GM18519 (cell line): ENCODE results near the gene RAB11FIP3.
"Not testable (repeated sequence)": the region's sequence is repeated elsewhere in the genome, so short reads cannot be mapped to it uniquely, and the experiment has no call there.

Experiments used
- ATAC-seq: cut with Tn5 transposase; IDR thresholded peaks from one replicate; pipeline ENCODE4 v1.9.1; 2021; ENCODE audit warnings: mild to moderate bottlenecking, moderate library complexity; ENCODE audit not compliant: unreplicated experiment, low FRiP score

RAB11FIP3 gene

DNA sequence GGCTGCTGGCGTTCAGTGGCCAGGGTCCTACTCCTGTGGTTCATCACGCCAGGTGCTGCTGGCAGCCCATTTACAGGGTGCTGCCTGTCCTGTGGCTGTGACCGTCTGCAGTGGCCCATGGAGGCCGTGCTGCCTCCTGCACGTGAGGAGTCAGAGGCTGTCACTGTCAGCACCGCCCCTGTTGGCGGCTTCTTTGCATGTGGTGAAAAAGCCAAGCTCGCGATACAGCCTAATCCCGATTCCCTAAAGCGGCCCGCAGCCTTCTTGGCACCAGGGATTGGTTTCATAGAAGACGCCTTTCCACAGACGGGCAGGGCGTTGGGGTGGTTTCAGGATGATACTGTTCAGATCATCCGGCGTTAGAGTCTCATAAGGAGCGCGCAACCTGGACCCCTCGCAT, 35.3 kb downstream of the RAB11FIP3 start:
- no peak for ATAC-seq

DNA sequence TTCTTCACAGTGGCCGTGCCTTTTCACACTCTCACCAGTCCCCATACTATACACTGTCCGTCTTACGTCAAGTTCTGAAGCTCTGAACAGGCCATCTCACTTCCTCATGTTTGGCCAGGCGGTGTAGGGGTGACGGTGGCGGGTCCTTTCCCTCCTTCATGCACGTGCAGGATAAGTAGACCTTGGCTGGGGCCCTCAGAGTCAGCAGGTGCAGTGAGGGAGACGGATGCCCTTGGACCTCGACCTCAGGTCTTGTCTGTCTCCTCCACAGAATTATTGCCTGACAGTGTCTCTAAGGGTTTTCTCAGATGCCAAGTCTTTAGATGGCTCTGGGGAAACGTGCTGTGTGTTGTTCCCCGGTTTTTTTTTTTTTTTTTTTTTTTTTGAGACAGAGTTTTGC, 37.6 kb downstream of the RAB11FIP3 start:
- ATAC-seq: no peak

DNA sequence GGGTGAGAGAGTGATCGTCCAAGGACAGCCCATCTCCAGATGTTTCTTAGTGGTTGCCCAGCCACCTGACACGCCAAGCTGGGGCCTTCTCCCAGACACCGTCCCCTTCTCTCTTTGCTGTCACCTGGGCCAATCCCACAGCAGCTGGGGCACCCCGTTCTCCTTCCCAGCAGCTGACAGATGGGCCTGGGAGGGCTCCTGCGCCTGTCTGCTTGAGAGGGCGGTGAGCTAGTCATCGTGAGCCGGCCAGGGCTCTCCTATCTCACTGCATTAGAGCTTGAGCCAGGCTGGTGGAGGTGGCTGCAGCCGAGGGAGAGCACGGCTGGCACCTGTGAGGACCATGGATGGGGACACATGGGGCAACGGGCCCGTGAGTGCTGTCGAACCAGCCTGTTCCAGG, 41.2 kb downstream of the RAB11FIP3 start:
- no peak for ATAC-seq

DNA sequence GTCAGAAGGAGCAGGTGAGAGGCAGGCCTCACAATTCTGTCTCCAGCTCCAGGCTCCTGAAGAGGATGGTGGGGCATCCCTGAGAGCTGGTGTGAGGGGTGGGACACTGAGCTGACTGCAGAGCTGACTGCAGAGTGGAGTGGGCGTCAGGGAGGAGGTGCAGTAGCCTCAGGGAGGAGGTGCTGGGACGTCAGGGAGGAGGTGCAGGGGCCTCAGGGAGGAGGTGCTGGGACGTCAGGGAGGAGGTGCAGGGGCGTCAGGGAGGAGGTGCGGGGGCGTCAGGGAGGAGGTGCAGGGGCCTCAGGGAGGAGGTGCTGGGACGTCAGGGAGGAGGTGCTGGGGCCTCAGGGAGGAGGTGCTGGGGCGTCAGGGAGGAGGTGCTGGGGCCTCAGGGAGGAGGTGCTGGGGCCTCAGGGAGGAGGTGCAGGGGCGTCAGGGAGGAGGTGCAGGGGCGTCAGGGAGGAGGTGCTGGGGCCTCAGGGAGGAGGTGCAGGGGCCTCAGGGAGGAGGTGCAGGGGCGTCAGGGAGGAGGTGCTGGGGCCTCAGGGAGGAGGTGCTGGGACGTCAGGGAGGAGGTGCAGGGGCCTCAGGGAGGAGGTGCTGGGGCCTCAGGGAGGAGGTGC, 41.9 kb downstream of the RAB11FIP3 start:
- not testable (repeated sequence) for ATAC-seq

DNA sequence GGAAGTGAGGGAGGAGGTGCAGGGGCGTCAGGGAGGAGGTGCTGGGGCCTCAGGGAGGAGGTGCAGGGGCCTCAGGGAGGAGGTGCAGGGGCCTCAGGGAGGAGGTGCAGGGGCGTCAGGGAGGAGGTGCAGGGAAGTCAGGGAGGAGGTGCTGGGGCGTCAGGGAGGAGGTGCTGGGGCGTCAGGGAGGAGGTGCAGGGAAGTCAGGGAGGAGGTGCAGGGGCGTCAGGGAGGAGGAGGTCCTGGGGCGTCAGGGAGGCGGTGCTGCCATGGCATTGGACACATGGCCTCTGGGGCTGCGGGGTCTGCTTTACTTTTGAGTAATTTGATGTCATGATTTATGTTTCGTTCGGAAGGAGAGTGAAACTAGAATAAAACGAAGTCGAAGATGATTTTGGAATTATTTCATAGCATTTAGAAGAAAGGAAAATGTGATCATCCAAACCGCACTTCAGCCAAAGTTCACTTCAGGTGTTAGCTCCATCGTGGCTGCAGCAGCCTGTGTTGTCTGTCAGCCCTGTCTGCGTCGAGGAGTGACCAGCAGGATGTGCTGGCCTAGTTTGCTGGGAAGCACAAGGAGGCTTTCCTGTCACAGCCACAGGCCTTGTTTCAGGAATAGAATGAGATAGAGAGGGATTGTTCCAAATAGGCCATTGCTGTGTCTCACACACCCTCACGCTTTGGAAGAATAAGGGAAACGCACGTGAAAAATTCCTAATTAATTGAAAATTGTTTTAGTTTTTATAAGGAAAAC, 42.8 kb downstream of the RAB11FIP3 start:
- ATAC-seq: no peak

DNA sequence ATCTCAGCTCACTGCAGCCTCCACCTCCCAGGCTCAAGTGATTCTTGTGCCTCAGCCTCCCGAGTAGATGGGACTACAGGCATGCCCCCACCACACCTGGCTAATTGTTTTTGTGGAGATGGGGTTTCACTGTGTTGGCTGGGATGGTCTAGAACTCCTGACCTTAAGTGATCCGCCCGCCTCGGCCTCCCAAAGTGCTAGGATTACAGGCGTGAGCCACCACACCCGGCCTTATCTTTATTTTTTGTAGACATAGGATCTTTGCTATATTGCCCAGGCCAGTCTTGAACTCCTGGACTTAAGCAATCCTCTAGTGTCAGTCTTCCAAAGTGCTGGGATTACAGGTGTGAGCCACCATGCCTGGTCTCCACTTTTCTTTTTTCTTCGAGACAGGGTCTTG, 44.0 kb downstream of the RAB11FIP3 start:
- ATAC-seq: not testable (repeated sequence)

DNA sequence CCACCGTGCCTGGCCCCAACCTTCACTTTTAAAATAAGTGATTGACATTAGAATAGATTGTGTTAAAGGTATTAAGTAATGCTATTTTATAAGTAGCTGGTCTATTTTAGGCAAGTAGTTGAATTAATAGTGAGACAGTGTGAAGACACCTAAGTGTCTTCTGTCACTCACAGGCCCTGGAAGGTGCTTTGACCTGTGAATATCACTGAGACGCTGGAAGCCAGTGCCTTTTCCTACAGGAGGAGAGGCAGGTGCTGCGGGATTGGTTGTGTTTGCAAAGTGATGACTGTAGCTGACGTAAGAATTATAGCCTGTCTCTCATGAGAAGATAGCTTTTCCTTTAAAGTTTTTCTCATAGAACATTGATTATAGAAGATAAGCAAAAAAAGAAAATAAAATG, 45.0 kb downstream of the RAB11FIP3 start:
- ATAC-seq: no peak

DNA sequence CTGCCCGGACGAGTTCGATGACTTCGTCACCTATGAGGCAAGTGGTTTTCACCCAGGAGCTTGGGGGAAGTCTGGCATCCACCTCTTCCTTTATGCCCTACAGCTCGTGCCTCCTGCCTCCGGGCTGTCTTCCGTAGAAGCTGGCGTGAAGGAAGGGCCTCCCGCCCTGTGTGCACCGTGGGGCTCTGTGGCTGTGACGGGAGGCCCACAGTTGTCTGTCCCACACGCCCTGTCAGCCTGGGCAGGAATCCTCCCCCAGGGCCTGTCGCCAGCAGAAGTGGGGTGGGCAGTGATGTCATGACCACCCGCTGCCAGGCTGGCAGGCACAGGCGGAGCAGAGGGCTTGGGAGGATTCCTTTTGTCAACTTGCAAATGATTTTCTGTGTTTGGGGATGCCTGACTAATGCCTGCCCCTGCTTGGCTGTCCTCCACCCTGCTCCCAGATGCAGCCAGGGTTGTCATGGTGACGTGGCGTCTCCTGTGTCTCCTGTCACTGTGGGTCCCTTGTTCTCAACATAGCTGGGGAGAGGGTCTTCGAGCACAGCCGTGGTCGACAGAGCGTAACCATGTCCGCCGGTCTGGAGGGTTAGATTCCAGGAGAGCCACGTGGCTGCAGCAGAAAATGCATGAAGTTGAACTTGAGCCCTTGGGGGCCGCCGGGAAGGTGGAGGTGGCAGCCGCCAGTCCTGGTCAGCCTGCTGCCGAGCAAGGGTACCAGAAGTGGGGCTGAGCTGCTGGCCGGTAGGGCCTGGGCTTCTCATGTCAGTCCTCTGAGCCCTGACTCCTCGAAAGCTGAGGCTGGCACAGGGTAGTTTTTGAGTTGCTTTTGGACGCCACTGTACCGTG, 46.1 kb downstream of the RAB11FIP3 start:
- no peak for ATAC-seq

DNA sequence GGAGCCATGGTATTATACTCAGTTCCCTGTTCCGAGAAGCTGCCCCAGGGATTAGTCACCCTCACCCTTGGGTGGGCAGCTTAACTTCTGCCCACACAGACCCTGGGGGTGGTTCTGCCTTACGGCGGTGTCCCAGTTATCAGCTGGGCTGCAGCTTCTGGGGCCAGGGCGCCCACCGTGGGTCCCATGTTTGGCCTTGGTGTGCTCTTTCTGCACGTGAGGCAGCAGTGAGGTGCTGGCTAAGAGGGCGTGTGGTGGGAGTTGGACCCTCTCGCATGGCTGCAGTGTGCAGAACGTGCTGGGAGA, 46.7 kb downstream of the RAB11FIP3 start:
- no peak for ATAC-seq

DNA sequence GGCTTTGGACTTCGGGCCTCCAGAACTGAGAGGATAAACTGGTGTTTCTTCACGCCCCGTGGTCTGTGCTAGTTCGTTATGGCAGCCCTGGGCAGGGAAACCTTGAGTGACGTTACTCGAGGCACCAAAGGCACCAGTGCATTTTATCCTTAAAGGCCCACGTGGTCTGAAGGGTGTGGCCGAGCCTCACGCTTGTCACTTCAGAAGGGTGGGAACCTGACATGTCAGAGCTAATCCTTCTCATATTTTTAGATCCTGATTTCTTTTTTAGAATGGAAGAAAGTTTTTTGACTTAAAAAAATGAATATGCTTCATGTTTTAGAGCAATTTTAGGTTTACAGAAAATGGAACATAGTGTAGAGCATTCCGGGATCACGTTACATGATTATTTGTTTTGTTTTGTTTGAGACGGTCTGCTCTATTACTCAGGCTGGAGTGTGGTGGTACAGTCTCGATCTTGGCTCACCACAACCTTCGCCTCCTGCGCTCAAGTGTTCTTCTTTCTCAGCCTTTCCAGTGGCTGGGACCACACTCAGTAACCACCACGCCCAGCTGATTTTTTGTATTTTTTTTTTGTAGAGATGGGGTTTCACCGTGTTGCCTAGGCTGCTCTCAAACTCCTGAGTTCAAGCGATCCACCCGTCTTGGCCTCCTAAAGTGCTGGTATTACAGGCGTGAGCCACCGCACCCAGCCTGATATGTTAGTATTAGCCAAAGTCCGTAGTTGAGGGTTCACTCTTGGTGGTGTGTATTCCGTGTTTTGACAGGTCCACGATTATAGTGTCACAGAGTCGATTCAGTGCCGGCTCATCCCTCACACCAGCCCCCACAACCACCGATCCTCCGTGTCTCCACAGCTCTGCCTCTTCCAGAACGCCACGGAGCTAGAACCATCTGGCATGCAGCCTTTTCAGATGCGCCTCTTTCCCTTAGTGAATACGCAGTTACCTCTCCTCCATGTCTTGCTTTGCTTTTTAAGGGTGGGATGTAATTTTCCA, 47.9 kb downstream of the RAB11FIP3 start:
- no peak for ATAC-seq

DNA sequence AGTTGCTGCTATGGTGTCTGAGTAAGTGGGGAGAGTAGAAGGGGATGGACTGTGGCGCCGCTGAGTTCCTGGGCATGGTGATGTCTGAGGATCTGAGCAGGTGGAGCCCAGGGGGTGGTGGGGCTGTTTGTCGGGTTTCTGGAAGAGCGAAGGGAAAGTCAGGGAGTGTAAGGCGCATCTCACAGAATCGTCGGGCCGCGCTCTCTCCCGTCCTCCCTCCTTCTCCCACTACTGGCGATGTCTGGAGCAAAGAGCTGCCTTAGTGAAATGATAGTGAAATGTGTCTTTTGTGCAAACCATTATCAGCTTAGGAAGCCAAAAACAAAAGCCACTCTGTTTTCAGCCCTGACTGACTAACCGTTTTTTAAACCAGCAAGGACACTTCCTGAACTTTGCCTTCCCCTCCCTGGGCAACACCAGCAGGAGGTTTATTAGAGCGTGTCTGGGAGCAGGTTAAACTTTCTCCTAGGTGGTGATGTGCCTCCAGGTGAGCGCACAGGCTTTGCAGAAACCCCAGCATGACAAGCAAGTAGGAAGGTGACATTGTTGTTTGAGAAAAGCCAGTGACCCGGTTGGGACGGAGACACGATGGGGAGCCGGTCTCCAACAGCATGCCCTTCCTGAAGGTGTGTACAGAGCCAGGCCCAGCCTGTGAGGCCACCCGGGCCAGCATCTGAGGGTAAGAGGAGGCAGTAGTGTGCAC, 49.1 kb downstream of the RAB11FIP3 start:
- no peak for ATAC-seq

DNA sequence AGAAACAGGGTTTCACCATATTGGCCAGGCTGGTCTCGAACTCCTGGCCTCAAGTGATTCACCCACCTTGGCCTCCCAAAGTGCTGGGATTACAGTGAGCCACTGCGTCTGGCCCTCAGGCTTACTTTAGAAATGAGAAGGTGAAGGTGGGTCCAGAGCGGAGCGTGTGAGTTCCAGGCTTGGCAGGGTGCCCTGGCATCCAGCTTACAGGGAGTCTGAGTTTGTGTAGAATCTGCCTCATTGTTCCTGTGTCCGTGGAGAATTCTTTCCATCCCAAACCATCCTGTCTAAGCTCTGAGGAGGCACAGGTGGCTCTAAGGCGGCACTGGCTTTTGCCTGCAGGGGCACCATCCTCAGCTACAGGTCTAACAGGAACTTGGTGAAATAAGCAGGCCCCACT, 50.6 kb downstream of the RAB11FIP3 start:
- ATAC-seq: no peak

DNA sequence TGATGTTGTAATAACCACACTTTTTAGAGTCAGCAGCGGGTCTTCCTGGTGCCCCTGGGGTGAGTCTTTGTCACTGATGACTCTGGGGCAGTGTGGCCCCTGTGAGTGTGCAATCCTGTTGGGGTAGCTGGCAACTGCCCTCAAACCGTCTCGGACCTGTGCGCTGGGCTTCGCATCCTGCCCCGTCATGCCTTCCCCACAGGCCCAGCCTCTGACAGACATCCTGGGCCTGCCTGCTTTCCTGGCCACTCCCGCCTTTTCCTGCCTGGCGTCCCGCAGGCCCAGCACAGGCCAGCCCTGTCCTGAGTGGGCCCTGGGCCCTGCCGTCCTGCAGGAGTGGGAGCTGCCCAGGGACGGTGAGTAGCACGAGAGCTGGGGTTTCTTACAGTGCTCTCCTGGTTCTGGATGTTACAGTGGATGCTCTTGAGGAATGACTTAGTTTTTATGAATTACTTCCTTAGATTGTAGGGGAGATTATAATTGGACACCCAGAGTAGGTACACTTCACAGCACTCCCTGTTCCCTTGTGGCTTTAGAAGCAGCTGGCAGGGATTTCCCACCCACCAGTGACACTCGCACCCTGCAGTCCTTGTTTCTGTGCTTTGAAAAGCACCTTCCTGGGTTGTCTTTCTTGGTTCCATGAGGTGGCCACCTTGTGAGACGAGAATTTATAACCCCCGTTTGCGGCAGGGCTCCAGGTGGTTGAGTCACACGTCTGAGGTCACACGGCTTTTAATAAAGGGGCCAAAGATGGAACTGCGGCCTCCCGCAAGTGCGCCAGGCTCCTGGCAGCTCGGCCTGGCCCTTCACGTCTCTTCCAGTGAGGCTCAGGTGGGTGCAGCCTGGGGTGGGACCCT, 52.1 kb downstream of the RAB11FIP3 start:
- no peak for ATAC-seq

DNA sequence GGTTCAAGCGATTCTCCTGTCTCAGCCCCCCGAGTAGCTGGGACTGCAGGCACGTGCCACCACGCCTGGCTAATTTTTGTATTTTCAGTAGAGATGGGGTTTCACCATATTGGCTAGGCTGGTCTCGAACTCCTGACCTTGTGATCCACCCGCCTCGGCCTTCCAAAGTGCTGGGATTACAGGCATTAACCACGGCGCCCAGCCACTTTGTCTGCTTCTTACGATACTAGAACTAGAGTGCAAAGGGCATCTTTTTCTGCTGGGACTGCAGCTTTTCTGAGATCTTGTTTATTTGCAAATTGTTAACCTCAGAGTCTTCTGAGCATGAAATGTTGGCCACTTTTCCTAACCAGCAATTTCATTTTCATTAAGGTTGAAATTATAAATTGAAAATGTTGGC, 52.8 kb downstream of the RAB11FIP3 start:
- ATAC-seq: not testable (repeated sequence)

DNA sequence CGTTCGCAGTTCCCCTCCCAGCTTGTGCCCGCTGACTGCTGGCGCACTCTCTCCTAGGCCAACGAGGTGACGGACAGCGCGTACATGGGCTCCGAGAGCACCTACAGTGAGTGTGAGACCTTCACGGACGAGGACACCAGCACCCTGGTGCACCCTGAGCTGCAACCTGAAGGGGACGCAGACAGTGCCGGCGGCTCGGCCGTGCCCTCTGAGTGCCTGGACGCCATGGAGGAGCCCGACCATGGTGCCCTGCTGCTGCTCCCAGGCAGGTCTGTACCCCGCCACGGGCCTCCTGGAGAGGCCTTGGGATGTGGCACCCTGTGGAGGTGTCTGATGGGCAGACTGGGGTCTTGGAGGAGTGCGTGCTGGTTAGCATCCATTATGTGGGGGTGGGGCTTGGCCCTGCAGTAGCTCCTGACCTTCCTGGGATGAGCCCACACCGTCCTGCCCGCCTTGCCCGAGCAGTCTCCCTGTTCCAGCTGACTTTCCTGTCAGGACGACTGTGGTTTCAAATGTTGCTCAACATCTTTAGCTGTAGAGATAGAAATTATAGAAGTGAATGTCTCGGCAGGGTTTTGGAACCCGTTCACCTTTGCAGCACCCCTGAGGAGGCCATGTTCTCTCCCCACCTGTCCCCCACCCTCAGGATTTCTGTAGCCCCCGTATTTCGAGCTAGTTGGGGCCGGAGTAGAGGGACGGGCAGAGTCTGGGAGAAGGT, 57.2 kb downstream of the RAB11FIP3 start:
- ATAC-seq: no peak

DNA sequence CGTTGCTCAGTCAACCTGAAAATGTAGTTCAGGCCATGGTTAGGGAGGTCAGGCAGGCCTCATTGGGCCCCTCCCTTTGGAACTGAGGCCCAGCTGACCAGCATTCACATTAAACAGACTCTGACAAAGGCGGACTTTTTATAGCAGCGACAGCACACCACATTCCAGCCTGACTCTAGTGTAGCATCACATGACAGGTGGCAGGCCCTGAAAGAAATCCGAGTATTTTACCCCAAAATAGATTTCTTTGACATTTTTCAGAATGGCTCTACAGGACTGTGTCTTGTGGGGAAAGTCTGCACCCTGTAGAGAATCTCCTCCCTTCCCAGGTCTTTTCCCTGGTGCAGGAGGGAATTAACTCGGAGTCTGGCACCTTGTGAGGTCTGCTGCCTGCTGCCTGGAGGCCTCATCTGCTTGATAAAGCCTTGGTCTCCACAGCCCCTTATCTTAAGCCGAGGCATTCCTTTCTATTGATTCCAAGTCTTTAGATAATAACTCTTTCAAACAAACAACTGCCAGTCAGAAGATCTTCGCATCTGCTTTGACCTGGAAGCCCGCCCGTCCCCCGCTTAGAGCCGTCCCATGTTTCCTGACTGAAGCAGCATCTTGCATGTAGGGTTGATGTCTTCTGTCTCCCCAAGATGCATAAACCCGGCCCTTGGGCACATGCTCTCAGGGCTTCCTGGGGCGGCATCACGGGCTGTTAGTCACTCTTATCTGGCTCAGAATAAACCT, 58.1 kb downstream of the RAB11FIP3 start:
- no peak for ATAC-seq

DNA sequence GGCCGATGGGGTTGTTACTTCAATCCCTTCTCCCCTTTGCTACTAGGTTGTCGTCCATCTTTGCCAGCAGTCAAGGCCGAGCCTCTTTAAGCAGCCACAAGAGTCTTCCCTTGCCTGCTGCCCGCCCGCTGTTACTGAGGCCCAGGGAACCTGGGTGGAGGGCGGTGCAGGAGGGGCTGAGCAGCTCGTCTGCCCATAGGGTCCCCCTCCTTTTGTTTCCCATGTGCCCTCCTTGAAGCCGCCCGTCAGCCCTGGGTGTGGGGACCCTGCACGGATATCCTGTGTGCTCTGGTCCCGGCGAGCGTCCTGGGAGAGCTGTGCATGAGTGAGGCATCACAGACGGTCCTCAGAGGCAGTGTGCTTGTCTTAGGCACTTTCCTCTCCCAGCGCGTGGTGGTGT, 64.2 kb downstream of the RAB11FIP3 start:
- no peak for ATAC-seq

DNA sequence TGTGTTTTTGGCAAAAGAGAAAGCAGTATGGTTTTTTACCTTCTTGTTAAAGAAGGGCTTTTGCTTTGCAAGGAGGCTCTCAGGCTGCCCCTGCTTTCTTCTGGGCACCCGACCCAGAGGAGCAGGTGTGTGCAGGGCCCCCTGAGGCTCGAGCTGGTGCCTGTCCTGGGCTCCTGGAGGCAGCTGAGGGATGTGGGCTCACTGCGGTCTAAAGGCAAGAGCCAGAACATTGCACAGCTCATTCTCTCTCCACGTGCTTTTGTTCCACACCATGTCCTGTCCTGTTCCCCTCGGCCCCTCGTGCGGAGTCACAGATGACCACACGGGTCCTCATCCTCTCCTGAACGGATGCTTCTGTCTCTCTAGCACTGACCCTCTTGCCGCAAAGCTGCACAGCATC, 65.3 kb downstream of the RAB11FIP3 start:
- ATAC-seq: no peak
